Fibroblast of peridontal ligament (primary cell): ENCODE results near the gene IL9R.
"Not testable (repeated sequence)": the region's sequence is repeated elsewhere in the genome, so short reads cannot be mapped to it uniquely, and the experiment has no call there.

Experiments used
- DNase-seq: peaks from one replicate; pipeline ENCODE4 v3.0.0-alpha.2; 2010; ENCODE audit errors: extremely low read depth

The IL9R gene

GRCh38 chrX:155998761-155999510, 1.4 kb downstream of the IL9R start:
- DNase-seq = no peak

DNA sequence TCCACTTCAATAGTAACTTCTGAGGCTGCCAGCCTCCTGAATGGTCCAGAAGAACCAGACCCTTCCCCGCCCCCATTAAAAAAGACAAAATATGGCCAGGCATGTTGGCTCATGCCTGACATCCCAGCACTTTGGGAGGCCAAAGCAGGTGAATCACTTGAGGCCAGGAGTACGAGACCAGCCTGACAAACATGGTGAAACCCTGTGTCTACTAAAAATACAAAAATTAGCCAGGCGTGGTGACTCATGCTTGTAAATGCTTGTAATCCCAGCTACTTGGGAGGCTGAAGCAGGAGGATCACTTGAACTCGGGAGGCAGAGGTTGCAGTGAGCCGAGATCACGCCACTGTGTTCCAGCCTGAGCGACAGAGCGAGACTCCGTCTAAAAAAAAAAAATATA, 2.3 kb downstream of the IL9R start:
- DNase-seq = not testable (repeated sequence)

DNA sequence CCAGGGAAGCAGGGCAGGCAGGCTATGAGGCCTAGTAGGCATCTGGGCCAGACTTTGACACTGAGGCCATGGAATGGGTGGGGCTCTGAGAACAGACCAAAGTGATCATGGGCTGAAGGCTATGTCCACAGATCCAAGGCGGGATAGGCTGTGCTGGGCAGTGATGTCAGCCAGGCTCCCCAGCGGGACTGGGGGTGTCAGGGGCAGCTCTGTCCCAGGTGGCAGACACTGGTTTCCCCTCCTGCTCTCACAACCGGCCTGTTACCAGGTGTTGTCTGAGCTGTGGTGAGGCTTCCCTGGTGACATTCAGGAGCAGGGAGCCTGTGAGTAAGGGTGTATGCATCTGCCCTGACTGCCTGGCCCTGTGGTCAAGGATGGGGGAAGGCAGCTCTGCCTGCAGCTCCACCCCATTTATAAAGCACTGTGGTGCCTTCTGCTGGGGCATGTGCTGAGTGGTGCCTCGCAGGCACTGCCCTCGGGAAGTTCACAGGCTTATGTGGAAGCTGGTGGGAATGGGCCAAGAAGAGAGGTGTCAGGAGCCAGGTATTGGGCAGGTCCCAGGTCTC, 2.9 kb downstream of the IL9R start:
- DNase-seq = no peak

- DNase-seq = no peak
Measured at GRCh38 chrX:156001001-156001666, 3.6 kb downstream of the IL9R start.

DNA sequence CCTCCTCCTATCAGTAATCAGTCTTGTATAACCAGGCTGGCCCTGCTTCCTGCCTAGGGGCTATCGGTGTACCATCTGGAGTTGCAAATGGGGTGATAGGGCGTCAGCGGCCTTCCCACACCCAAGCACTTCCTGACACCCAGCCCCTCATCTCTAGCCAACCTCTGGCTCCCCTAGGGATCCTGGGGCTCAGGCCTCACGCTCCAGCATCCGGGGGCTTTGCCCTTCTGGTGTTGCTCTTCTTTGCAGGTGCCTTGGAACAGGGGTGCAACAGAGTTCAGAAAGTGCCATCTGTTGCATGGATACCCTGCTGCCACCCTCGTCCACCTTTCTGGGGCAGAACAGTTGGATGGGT, 4.1 kb downstream of the IL9R start:
- DNase-seq = no peak

DNA sequence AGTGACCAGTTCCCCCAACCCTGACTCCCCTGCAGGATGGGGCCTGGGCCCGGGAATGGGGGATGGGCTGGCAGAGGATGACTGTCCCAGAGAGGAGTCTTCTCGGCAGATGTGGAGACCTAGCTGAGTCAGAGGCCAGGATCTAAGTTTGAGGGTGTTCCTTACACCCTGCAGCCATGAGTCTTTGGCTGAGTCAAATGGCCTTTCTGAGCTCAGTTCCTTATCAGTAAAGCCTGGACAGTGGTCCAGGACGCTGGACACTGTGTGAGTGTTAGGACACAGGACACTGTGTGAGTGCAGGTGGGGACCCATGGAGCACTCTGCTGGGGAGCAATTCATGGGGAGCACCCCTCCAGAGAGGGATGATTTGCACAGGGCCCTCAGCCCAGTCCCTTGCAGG, 5.0 kb downstream of the IL9R start:
- DNase-seq = no peak

- no peak for DNase-seq
Measured at GRCh38 chrX:156003486-156004185, 6.1 kb downstream of the IL9R start.

DNA sequence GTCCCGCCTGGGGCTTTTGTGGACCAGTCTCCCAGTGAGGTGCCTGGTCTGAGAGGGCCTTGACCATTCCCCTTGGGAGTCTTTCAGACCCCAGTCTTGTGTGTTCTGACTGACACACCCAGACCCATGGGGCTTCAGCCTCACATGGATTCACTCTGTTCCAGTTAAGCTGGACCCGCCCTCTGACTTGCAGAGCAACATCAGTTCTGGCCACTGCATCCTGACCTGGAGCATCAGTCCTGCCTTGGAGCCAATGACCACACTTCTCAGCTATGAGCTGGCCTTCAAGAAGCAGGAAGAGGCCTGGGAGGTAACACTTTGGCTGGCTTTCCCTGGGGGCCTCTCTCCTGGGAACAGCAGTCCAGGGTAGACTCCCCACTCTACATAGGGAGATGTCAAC, 6.8 kb downstream of the IL9R start:
- no peak for DNase-seq

- DNase-seq = no peak
Measured at GRCh38 chrX:156004740-156005139, 7.2 kb downstream of the IL9R start.

- DNase-seq = no peak
Measured at GRCh38 chrX:156005144-156005543, 7.6 kb downstream of the IL9R start.

DNA sequence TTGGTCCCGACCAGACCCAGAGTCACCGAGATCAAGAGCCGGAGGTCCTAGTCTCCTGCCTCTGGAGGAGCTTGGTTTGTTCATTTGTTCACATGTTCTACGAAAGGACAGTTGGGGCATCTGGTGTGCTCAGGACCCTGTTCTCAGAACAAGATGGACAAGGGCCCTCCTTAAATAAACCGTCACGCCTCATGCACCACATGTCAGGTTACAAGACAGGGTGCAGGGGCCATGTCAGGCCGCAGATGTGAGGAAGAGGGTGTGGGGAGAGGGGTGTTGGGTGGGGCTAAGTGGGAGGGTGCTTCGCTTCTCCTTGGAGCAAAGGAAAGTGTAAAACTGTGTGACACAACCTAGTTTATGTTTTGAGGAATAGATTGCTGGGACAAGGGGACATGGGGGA, 9.0 kb downstream of the IL9R start:
- DNase-seq = not testable (repeated sequence)

DNA sequence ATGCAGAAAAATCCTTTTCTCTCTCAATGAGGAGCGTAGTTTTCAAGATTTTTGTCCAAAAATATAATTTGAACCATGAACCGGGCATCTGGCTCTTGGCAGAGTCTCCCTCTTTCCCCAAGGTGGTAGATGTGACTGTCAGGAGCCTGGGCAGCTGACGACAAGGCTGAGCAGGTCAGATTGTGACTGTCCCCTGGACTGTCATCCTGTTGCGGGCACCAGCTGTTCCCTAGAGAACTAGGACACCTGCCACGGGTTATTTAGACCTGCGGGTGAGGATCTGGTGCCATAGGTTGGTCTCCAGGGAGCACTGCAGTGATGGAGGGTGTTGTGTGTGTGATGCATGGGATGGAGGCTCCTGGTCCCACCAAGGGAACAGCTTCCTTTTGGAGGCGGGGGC, 10.9 kb downstream of the IL9R start:
- DNase-seq = not testable (repeated sequence)

DNA sequence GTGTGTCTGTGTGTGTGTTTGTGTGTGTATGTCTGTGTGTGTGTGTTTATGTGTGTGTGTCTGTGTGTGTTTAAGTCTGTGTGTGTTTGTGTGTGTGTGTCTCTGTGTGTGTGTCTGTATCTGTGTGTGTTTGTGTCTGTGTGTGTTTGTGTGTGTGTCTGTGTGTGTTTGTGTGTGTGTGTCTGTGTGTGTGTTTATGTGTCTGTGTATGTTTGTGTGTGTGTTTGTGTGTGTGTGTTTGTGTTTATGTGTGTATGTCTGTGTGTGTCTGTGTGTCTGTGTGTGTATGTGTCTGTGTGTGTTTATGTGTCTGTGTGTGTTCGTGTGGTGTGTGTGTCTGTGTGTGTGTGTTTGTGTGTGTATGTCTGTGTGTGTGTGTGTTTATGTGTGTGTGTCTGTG, 11.4 kb downstream of the IL9R start:
- peak; percentile 5 for DNase-seq

DNA sequence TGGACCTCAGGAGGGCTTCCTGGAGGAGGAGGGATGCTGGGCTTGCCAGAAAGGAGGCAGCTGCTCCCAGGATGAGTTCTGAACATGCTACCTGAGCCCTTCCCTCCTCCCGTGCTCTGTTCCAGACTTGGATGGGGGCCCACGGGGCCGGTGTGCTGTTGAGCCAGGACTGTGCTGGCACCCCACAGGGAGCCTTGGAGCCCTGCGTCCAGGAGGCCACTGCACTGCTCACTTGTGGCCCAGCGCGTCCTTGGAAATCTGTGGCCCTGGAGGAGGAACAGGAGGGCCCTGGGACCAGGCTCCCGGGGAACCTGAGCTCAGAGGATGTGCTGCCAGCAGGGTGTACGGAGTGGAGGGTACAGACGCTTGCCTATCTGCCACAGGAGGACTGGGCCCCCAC, 12.2 kb downstream of the IL9R start:
- not testable (repeated sequence) for DNase-seq

GRCh38 chrX:156013286-156013953, 15.9 kb downstream of the IL9R start:
- DNase-seq = not testable (repeated sequence)

- not testable (repeated sequence) for DNase-seq
Measured at GRCh38 chrX:156019846-156020245, 22.4 kb downstream of the IL9R start.

- DNase-seq = not testable (repeated sequence)
Measured at GRCh38 chrX:156023002-156023401, 25.5 kb downstream of the IL9R start.

DNA sequence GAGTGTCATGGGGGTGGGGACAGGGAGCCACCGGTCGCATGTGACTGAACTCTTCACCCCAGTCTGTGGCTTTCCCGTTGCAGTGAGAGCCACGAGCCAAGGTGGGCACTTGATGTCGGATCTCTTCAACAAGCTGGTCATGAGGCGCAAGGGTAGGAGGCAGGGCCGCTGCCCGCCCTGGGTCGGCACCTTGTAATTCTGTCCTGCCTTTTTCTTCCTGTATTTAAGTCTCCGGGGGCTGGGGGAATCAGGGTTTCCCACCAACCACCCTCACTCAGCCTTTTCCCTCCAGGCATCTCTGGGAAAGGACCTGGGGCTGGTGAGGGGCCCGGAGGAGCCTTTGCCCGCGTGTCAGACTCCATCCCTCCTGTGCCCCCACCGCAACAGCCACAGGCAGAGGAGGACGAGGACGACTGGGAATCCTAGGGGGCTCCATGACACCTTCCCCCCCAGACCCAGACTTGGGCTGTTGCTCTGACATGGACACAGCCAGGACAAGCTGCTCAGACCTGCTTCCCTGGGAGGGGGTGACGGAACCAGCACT, 27.5 kb downstream of the IL9R start:
- not testable (repeated sequence) for DNase-seq

DNA sequence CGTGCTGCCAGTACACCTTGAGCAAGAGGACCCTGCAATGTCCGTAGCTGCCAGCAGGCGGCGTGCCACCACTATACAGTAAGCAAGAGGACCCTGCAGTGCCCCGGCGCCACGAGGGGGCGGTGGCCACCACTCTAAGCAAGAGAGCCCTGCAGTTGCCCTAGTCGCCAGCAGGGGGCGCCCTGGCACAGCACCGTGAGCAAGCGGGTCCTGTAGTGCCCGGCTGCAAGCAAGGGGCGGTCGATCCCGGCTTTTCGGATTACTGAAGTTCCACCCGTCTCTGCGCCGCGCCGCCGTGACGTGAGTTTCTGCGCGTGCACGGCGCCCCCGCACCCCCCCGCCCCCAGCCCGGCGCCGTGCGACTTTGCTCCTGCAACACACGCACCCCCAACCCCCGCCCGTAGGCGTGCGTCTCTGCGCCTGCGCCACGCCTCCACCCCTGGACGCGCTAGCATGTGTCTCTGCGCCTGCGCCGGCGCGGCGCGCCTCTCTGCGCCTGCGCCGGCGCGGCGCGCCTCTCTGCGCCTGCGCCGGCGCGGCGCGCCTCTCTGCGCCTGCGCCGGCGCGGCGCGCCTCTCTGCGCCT, 31.2 kb downstream of the IL9R start:
- DNase-seq = not testable (repeated sequence)

GRCh38 chrX:156029296-156029695, 31.8 kb downstream of the IL9R start:
- not testable (repeated sequence) for DNase-seq

DNA sequence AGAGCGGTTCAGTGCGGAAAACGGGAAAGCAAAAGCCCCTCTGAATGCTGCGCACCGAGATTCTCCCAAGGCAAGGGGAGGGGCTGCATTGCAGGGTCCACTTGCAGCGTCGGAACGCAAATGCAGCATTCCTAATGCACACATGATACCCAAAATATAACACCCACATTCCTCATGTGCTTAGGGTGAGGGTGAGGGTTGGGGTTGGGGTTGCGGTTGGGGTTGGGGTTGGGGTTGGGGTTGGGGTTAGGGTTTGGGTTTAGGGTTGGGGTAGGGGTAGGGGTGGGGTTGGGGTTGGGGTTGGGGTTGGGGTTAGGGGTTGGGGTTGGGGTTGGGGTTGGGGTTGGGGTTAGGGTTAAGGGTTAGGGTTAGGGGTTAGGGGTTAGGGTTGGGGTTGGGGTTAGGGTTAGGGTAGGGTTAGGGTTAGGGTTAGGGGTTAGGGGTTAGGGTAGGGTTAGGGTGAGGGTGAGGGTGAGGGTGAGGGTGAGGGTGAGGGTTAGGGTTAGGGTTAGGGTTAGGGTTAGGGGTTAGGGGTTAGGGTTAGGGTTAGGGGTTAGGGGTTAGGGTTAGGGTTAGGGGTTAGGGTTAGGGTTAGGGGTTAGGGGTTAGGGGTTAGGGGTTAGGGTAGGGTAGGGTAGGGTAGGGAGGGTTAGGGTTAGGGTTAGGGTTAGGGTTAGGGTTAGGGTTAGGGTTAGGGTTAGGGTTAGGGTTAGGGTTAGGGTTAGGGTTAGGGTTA, 32.4 kb downstream of the IL9R start:
- not testable (repeated sequence) for DNase-seq
